Lung (tissue), 12 donors: ENCODE measurements around the gene DDX39B. TPM values are rescaled to one million over a fixed set of nuclear protein-coding genes. Genes with fewer than 3 reads are reported as not detected.
A peak's percentile ranks its signal among the peaks of the same experiment; 100 is the strongest.

ENCODE experiments used
- ATAC-seq: fragments of 200-7000 bp; cut with Tn5 transposase; one replicate; pipeline ENCODE4 v1.9.1; 2020; ENCODE audit warnings: moderate number of reproducible peaks; ENCODE audit not compliant: insufficient read depth, low FRiP score
- DNase-seq, 3 donors: peaks; one replicate each; pipeline ENCODE4 v3.0.0-alpha.2; 2013 to 2017
- H3K27ac ChIP-seq, 2 donors: one replicate each; pipeline ENCODE4 v1.5.1; 2013; ENCODE audit warnings: mild to moderate bottlenecking in 2 of 2, moderate library complexity in 2 of 2, control low read depth in 1 of 2, inconsistent platforms in 1 of 2, low read depth in 1 of 2, low read length in 1 of 2
- H3K27me3 ChIP-seq, 3 donors: one replicate each; pipeline ENCODE4 v1.5.1; 2013; ENCODE audit warnings: low read length in 2 of 3; ENCODE audit not compliant: control insufficient read depth in 3 of 3, insufficient read depth in 3 of 3
- H3K36me3 ChIP-seq, 4 donors: one replicate each; pipeline ENCODE4 v1.5.1; 2013; ENCODE audit warnings: low read length in 4 of 4, mild to moderate bottlenecking in 1 of 4, moderate library complexity in 1 of 4; ENCODE audit not compliant: control insufficient read depth in 4 of 4, insufficient read depth in 4 of 4
- H3K4me1 ChIP-seq, 5 donors: one replicate each; pipeline ENCODE4 v1.5.1; 2013; ENCODE audit warnings: low read length in 5 of 5, mild to moderate bottlenecking in 2 of 5, moderate library complexity in 1 of 5; ENCODE audit not compliant: control insufficient read depth in 5 of 5, insufficient read depth in 5 of 5
- H3K4me3 ChIP-seq: one replicate; pipeline ENCODE4 v1.5.1; 2013; ENCODE audit warnings: mild to moderate bottlenecking, control low read depth, moderate library complexity
- H3K9ac ChIP-seq, 2 donors: one replicate each; pipeline ENCODE4 v1.5.1; 2013; ENCODE audit warnings: low read length in 2 of 2, control low read depth in 1 of 2; ENCODE audit not compliant: insufficient read depth in 1 of 2
- H3K9me3 ChIP-seq, 4 donors: one replicate each; pipeline ENCODE4 v1.5.1; 2013; ENCODE audit warnings: low read length in 3 of 4, mild to moderate bottlenecking in 1 of 4, moderate library complexity in 1 of 4; ENCODE audit not compliant: control insufficient read depth in 4 of 4, insufficient read depth in 3 of 4
- CTCF ChIP-seq: IDR thresholded peaks from 2 replicates; pipeline ENCODE4 v1.5.1; 2012; ENCODE audit warnings: mild to moderate bottlenecking; ENCODE audit errors: control extremely low read depth, extremely low read depth
- WGBS, 2 donors: extraction: QIAGEN DNeasy Blood & Tissue Kit; methylation state at CpG; one replicate each; pipeline ENCODE4 v1.1.7; 2013; 5-methylcytosine and 5-hydroxymethylcytosine counted together
- polyA plus RNA-seq, 2 donors: library from polyadenylated mRNA; stranded (reverse); fragments of 200-250 nt; gene quantifications; one replicate each; pipeline ENCODE4 v1.2.1, GENCODE V29; 2013
- total RNA-seq, 2 donors: library from RNA; depleted of rRNA in 1 of 2; stranded (reverse); fragments of >200 nt in 1 of 2; gene quantifications; one replicate each; pipeline ENCODE4 v1.2.1, GENCODE V29; 2014 to 2021
- donor health status: control.
- donor health status: control.
- donor health status: Bipolar disorder and iron deficiency.
- donor health status: healthy.
- donor health status: DM: yes; HTN: yes; CAD: no.

Gene DDX39B
- total and polyA plus RNA-seq, 4 donors = 316 to 418 (median 336) TPM

- Histone ChIP-seq H3K36me3 (no peaks in the 10 kb centered on the region), H3K9ac (no peak overlapping the region), H3K4me3 (no peak overlapping the region), H3K4me1 (peaks cover 2 to 9% (median 6%) of the 10 kb centered on the region in 5 donors), H3K27me3 (peaks cover 0 to 2% (median 0%) of the 10 kb centered on the region in 3 donors), H3K9me3 (no peaks in the 10 kb centered on the region), H3K27ac (peak overlapping the region in 1 of 2 donors; percentile 43)
- no peak for TF ChIP-seq CTCF
- 47 to 58% methylated on average over 2 of the region's 2 CpGs for WGBS, 2 donors
- no peak for ATAC-seq
- no peak for DNase-seq
These were observed 43.7 kb upstream of the DDX39B start for GRCh38 chr6:31585491-31585890.

GRCh38 chr6:31582230-31582643, 40.4 kb upstream of the DDX39B start, which contains the start of gene LTB:
Gene LTB, minus strand, starts transcription at chr6:31582424. Its CDS starts 7 bp downstream, at chr6:31582417.
- ATAC-seq = no peak
- Histone ChIP-seq H3K4me1 (peaks cover 2 to 9% (median 6%) of the 10 kb centered on the region in 5 donors), H3K36me3 (no peaks in the 10 kb centered on the region), H3K9me3 (no peaks in the 10 kb centered on the region), H3K27me3 (peaks cover 0 to 2% (median 0%) of the 10 kb centered on the region in 3 donors), H3K4me3 (peak within 1 kb of the TSS; percentile 54), H3K27ac (peak within 1 kb of the TSS; percentile 27 to 65), H3K9ac (peak within 1 kb of the TSS; percentile 81 to 94)
- 44 to 51% methylated on average over 3 of the region's 3 CpGs for WGBS, 2 donors
- no peak for DNase-seq
- no peak for TF ChIP-seq CTCF

- ATAC-seq (no peak), DNase-seq (peak in 1 of 3 donors; percentile 18)
- Histone ChIP-seq H3K27ac (peak overlapping the region; percentile 27 to 65), H3K36me3 (no peaks in the 10 kb centered on the region), H3K9me3 (no peaks in the 10 kb centered on the region), H3K4me3 (peak overlapping the region; percentile 54), H3K9ac (peak overlapping the region; percentile 81 to 94), H3K4me1 (peaks cover 2 to 9% (median 6%) of the 10 kb centered on the region in 5 donors), H3K27me3 (peaks cover 0 to 2% (median 0%) of the 10 kb centered on the region in 3 donors)
- no peak for TF ChIP-seq CTCF
- 19 to 20% methylated on average over 21 of the region's 21 CpGs for WGBS, 2 donors
These were observed 39.8 kb upstream of the DDX39B start for GRCh38 chr6:31581434-31582229.
